ENCODE data around the gene ZNHIT1.

Gene ZNHIT1

DNA sequence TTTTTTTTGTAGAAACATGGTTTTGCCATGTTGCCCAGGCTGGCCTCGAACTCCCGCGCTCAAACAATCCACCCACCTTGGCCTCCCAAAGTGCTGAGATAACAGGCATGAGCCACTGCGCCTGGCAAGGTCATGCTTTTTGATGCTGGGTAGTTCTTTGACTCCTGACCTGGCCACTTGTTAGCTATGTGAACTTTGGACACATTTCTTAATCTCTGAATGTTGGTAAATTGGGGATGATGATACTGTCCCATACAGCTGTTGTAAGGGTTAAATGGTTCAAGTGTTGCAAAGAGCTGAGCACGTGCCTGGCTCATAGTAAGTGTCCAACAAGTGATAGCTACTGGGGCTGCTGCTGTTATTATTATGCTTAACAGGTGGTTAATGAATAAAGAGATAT, 2.3 kb downstream of the ZNHIT1 start:
- no peak for DNase-seq

GRCh38 chr7:101222275-101222830, 4.4 kb downstream of the ZNHIT1 start:
- DNase-seq = no peak

GRCh38 chr7:101223528-101223927, 5.6 kb downstream of the ZNHIT1 start:
- DNase-seq = no peak

- DNase-seq = no peak
Measured at GRCh38 chr7:101225650-101226049, 7.7 kb downstream of the ZNHIT1 start.

DNA sequence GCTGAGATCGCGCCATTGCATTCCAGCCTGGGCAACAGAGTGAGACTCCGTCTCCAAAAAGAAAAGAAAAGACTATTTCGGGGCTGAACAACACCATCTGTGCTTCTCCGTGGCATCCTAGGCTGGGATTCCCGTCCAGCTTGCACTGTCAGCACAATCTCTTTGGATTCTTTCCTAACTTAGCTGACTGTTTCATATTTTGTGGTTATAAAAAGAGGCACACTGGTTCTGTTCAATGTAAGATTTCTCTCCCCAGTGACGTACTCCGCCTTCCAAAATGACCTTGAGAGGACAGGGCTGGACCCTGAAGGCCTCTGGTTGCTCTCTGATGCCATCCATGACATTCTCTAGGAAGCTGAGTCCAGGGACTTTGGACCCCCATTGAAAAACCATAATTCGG, 8.8 kb downstream of the ZNHIT1 start:
- DNase-seq = no peak

GRCh38 chr7:101231644-101232043, 13.7 kb downstream of the ZNHIT1 start:
- DNase-seq = no peak

GRCh38 chr7:101232141-101232850, 14.3 kb downstream of the ZNHIT1 start:
- DNase-seq = no peak

DNA sequence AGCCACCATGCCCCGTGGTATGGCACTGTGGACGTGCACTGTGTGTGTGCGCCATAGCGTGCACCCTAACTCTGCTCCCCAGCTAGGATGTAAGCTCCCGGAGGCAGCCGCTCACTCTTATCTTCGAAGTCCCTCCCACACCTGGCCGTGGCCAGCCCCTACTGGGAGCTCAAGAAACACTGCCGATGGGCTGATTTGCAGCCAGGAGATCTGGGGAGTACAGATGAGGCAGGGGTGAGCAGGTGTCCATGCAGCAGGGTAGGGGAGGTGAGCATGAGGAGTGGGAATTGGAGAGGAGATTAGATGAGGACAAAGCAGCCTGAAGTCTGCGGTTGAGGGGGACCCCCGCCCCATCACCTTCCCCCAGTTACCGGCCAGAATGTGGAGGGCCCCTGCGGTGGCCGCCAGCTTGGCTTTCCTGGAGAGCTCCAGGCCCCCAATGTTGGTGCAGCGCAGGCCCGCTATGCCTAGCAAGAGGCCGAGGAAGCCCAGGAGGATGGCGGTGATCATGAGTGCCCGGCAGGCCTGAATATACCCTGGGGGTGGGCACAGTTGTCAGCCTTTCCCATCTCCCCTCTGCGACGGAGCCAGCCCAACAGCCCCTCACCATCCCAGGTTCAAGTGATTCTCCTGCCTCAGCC, 16.1 kb downstream of the ZNHIT1 start:
- no peak for DNase-seq

GRCh38 chr7:101234636-101235035, 16.7 kb downstream of the ZNHIT1 start:
- DNase-seq = no peak

GRCh38 chr7:101235050-101235449, 17.1 kb downstream of the ZNHIT1 start:
- no peak for DNase-seq

- DNase-seq = no peak
Measured at GRCh38 chr7:101235522-101235921, 17.6 kb downstream of the ZNHIT1 start.

- DNase-seq = no peak
Measured at GRCh38 chr7:101236292-101236835, 18.4 kb downstream of the ZNHIT1 start.

GRCh38 chr7:101237206-101238067, 19.5 kb downstream of the ZNHIT1 start, which contains the start of gene CLDN15:
Gene CLDN15, minus strand, starts transcription at chr7:101237802. Its CDS starts 221 bp downstream, at chr7:101237581.
- no peak for DNase-seq

DNA sequence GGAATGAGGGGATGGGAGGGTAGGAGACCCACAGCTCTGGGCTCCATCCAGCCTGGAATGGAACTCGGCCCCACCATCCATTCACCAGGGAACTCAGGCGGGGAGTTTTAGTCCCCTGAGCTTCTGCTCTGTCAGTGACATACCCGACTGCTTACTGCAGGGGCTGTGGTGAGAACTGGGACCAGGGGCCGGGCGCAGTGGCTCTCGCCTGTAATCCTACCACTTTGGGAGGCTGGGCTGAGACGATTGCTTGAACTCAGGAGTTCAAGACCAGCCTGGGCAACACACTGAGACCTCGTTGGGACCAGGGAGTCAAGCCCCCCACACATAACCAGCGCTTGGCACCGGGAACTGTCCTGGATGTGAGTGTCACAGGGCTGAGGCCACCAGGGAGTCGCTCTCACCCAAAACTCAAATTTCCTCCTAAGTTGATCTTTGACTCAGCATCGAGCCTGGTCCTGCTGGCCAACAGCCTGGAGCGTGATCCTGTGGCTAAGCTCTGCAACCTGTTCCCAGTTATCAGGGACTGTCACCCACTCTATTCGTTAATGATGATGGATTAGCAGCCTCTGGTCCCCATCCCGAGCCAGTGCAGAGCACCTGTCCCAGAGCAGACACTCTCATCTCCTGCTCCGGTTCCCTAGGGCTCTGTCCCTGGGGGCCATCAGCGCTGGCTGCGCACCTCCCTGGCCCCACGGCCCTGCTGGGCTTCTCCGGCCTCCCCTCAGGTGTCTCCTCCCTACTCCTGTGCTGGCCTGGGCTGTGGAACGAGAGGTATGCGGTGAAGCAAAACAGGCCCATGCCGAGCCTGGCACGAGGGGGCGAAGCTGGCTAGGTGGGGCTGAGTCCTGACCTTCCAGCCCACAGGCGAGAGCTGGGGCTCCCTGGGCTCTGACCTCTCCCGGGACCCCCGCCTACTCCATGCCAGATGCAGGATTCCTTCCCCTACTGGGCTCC, 20.5 kb downstream of the ZNHIT1 start:
- DNase-seq = no peak

DNA sequence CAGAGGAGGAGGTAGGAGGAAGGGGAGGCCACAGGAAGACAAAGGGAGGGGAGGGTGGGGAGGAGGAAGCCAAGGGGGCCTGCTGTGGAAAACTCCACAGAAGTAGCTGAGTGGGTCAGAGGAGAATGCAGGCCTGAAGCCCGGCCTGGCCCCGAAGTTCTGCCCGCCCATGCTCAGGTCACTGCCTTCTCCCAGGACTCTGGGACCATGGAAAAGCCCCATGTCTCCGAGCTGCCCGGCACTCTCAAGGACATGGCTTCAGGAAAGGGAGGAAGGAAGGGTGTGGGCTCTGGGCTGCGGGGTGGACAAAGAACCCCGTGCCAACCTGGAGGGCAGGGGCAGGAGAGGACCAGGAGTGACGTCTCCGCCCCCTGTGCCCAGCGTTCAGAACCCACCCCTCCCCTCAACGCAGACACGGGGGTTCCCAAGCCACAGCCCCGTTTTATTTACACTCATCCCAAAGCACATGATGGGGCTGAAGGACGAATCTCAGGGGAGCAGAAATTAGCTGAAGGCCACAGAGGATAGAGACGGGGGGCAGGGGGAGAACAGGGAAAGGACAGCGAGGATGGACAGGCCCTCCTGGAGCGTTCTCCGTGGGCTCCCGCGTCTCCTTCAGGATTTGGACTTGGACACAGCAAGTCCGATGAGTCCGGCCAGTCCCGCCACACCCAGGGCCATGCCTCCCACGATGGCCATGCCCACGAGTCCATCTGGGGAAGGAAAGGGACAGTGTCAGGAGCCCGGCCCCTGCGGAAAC, 21.4 kb downstream of the ZNHIT1 start:
- no peak for DNase-seq

DNA sequence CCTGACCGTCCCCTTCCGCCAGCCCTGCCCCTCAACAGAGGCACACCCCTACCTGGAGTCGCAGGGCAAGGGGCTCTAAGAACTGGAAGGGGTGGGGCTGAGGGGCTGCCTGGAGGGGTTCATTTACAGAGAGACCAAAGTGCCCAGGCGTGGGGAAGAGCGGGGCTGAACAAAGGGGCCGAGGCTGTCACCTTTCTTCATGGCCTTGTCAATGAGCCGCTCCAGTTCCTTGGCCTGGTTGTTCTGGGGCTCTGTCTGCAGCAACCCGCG, 21.9 kb downstream of the ZNHIT1 start:
- no peak for DNase-seq

DNA sequence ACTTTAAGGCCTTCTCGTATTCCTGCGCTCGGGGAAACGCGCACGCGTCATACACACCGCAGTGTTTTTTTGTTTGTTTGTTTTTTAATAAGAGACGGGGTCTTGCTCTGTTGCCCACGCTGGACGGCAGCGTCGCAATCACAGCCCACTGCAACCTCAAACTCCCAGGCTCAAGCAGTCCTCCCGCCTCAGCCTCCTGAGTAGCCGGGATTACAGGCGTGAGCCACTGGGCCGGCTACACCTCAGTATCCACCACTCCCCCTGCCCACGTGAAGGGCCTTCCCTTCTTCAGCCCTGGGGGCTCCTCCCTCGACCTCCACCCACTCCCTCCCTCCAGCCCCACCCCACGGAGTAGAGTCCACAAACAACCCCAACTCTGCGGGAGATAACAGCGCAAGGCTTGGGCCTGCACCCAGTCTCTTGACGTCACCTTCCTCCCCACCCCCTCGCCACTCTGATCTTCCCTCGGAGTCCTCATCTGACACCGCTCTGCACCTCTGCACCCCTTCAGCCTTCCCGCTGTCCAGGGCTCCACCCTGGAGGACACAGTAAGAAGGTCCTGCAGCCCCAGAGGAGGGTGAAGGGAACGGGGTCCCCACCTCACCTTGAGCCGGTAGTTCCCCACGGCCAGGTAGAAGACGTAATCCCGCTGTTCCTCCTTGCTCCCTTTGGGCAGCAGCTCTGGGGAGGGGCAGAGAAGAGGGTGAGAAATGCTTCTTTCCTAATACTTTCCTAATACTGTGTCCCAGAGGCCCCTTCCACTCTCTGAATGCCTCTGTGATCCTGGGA, 22.5 kb downstream of the ZNHIT1 start:
- DNase-seq = no peak

DNA sequence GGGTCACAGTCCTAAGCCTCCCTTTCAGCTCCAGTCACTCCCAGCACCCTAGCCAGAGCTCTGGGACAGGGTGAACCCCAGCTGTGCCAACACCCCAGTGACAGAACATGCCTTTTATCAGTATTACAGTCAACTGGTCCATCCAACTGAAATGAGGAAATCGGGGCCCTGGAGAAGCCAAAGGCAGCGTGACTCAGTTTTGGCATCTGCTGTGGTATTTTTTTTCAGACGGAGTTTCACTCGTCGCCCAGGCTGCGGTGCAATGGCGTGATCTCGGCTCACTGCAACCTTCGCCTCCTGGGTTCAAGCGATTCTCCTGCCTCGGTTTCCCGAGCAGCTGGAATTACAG, 23.0 kb downstream of the ZNHIT1 start:
- DNase-seq = no peak

DNA sequence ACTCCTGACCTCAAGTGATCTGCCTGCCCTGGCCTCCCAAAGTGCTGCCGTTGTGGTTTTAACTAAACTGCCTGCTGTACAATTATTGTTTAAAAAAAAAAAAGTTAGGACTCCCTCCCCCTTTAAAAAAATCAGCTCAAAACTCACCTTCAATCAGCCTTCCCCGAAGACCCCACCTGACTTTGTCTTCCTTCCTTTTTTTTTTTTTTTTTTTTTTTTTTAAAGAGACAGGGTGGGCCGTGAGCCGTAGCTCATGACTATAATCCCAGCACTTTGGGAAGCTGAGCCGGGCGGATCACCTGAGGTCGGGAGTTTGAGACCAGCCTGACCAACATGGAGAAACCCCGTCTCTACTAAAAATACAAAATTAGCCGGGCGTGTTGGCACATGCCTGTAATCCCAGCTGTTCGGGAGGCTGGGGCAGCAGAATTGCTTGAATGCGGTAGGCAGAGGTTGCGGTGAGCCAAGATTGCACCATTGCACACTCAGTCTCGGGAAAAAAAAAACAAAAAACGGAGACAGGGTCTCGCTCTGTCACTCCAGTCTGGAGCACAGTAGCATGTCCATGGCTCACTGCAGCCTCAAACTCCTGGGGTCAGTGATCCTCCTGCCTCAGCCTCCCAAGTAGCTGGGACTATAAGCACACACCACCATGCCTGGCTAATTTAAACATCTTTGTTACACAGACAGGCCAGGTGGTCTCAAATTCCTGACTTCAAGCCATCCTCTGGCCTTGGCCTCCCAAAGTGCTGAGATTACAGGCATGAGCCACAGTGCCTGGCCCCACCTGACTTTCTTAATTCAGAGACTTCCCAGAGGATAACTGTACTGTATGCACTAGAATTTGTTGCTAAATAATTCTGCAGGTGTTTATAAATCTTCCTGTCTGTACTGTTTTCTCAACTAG, 23.7 kb downstream of the ZNHIT1 start:
- DNase-seq = no peak

Measured in CD4-positive, alpha-beta T cell treated with Interleukin-15 for 1 hour (primary cell).